Measurements from ENCODE around the gene FOXN3.

The FOXN3 gene

DNA sequence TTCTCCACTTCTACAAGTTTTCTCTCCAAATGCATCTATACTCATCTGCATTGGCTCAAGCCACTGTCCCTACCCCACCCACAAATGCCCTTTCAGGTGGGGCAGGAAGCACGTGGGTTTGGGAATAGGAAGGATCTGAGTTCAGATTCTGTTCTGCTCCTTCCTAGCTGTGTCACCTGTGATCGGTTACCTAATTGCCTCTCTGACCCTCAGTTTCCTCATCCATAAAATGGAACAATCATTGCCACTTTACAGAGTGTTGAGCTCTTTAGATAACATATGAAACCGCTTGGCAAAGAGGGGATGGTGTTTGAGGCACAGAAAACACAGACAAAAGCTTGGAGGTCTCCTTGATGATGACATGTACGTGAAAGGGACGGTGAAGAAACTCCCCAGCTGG, 34.5 kb downstream of the FOXN3 start:
- DNase-seq = no peak

DNA sequence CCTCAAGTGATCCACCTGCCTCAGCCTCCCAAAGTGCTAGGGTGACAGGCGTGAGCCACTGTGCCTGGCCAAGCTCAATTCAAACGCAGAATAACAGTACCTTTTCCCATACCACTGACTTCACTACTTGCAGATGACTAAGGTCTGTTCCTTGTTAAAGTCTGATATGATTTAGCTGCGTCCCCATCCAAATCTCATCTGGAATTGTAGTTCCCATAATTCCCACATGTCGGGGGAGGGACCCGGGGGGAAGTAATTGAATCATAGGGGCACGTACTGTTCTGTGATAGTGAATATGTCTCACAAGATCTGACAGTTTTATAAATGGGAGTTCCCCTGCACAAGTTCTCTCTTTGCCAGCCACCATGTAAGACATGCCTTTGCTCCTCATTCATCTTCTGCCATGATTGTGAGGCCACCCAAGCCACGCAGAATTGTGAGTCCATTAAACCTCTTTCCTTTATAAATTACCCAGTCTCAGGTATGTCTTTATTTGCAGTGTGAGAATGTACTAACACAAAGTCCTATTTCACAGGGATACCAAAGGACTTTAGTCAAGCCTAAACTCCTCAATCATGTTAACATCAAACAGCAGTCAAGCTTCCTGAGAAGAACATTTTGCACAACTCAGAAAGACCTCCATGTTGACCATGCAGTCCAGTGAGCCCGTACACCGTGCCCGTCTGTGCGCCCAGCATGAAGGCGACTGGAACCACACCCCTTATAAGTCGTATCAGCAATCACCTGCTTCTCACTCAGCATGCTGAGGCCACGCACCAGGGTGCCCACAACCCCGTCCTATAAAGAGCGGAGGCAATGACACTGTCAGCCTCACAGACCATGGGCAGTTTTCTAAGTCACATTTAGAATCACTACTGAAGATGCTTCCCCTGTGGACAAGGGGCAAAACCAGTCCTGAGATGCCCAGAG, 36.9 kb downstream of the FOXN3 start:
- no peak for DNase-seq

DNA sequence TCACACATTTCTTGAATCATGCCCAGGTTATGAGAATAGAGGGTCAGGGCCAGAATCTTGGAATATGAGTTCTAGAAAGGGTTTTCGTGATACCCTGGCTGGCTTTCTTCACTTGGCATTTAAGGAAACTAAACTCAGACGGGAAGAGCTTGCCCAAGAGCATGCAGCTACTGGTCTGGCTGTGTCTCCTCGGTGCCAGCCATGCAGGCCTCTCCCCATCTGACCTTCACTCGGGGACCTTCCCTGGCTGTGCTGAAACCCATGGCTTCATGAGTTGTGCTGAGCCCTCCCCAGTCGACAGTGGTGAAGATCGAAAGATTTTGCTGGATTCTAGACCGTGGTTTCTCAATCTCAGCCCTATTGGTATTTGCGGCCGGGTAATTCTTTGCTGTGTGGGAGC, 38.0 kb downstream of the FOXN3 start:
- DNase-seq = no peak

DNA sequence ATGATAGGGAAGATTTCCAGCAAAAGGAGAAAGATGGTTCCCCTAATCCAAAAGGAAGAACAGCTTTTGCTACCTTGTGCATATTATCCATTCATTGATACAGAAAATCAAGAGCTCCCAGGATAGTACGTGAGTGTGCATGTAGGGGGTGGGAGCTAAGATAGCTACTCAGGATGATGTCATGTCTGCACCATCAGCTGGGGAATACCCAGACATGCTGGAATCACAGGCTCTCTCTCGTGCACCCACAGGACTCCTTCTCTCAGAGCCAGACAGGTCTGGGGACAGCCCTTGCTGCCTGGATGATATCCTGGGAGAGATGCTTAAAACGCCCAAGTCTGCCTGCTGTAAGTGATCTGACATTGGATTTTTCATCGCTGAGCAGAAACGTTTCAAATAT, 38.9 kb downstream of the FOXN3 start:
- DNase-seq = no peak

DNA sequence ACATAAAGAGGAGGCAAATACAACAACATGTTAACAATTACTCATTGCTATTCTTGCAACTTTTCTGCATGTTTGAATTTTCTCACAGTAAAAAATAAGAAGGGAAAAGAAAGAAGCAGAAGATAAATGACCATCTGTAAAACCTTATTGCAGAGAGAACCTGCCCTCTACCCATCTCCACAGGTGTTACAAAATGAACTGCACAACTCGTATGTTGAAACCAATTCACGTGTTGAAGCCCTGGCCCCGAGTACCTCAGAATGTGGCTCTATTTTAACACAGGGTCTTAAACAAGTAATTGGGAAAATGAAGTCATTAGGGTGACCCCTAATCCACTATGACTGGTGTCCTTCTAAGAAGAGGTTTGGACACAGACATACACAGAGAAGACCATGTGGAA, 39.5 kb downstream of the FOXN3 start:
- no peak for DNase-seq

DNA sequence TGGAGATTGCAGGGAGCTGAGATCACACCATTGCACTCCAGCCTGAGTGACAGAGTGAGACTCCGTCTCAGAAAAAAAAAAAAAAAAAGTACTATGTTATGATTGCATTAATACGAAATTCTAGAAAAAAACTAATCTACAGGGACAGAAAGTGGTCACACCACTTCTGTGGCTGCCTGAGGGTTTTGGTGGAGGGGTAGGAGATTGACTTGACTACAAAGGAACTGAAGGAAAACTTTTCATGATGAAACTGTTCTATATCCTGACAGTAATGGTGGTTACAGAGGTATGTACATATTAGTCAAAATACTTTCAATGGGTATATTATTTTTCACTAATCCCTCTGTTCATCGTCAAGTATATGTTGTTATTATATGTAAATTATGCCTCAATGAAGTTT, 42.1 kb downstream of the FOXN3 start:
- no peak for DNase-seq

DNA sequence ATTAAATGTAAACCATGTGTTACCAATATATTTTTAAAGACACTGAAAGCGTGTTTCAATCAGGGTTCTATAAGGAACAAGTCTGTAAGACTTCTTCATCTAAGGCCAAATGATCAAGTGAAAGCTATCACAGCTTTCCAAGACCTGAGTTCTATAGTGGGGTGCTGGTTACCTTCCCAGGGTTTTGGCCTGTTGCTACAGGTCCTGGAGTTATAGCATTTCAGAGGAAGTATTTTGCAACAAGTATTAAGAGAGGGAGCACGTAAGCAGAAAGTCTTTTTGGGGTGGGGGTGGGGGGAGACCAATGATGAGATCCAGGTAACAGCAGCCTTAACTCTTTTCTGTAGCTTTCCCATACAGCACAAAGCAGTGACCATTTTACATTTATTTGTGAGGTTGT, 43.8 kb downstream of the FOXN3 start:
- no peak for DNase-seq

DNA sequence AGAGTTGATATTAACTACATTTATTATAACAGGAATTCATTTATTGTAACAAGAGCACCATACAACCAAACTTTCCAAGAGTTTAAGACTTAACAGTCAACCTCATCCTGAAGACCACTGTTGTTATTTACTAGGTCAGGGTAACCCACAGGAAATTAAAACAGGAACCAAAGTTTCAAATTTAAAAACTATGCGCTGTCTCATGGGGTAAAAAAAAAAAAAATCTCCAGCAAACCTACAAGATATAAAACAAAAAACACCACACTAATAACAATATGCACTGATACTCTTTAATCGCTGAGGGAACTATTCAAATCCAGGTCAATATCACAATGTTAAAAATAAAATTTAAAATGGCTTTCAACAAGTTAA, 44.5 kb downstream of the FOXN3 start:
- no peak for DNase-seq

DNA sequence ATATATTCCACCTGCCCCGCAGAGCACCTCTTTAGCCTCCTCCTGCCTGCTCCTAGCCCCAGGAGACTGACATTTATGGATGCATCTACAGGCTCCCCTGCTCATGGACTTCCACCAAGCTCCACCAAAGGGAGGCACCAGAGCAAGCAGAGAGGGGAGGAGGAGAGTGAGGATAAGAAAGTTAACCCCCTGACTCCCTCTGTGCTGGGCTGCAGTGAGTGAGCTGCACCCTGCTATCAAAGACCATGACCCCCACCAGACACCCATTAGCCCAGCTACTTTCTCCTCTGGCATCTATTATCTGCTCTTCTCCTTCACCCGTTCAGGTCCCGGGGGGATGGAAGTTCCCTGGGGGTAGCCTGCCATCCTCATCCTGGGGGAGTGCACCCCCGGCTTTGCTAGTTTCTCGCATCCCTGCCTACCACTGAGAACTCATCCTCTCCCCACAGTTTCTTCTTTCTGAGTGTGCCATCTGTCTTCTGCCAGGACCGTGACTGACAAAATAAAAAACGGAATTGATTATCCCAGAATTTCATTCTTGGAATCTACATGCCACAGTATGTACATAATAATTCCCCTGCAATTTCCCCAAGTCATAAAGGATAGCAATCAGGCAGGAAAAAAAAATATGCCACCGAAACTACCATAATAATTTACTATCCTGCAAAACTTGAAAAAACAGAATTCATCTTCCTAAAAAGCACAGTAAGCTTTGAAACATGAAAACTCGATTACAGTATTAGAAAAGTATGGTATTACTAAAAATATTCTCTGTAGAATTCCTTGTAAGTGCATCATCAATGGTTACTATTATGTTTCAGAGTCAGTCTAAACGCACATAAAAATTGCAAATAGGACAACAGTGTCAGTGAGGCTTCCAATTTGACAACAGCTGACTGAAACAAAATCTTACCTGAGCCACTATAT, 45.2 kb downstream of the FOXN3 start:
- no peak for DNase-seq

DNA sequence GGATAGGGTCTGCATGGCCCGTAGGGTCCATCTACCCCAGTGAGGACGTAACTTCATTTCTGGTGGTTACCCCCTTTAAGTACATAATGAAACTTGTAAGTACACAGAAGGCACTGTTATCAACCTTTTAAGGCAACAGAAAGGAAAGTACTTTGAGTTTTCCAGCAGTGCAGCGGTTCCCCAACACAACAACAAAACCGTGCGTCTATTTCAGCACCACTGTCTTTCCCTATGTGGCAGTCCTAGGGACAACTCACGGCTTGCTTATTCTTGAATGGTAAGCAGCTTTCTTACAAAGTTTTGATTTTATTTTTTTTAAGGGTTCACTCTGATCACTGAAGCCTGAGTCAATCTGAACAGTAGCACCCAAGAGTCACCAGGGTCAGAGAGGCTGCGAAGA, 46.3 kb downstream of the FOXN3 start:
- DNase-seq = no peak

DNA sequence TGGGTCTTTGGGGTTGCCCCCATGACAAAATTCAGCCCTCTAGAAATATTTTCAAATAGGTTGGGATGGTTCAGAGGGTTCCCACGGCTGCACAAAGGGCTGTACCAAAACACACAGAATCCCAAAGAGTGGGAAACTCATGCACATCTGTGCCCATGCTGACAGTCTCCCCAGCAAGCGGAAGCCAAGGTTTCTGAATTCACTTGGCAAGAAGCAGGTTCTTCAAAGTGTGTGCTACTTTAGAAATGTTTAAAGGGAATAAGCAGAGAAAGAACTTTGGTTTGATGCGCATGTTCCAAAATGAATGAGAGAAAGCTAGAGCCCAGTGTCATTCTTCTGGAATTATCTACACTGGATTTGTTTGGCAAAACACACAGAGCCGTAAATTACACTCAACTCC, 46.7 kb downstream of the FOXN3 start:
- DNase-seq = no peak

DNA sequence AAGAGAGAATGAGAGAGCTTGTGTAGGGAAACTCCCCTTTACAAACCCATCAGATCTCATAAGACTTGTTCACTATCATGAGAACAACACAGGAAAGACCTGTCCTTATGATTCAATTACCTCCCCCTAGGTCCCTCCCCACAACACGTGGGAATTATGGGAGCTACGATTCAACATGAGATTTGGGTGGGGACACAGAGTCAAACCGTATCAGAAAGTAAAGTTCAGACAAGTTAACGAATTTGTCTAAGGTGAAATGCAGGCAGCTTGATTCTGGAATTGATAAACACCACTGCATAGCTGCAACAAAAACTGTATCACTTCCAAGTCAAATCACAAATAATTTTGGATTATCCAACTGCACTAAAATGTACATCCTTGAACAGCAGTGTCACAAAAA, 47.4 kb downstream of the FOXN3 start:
- DNase-seq = no peak

DNA sequence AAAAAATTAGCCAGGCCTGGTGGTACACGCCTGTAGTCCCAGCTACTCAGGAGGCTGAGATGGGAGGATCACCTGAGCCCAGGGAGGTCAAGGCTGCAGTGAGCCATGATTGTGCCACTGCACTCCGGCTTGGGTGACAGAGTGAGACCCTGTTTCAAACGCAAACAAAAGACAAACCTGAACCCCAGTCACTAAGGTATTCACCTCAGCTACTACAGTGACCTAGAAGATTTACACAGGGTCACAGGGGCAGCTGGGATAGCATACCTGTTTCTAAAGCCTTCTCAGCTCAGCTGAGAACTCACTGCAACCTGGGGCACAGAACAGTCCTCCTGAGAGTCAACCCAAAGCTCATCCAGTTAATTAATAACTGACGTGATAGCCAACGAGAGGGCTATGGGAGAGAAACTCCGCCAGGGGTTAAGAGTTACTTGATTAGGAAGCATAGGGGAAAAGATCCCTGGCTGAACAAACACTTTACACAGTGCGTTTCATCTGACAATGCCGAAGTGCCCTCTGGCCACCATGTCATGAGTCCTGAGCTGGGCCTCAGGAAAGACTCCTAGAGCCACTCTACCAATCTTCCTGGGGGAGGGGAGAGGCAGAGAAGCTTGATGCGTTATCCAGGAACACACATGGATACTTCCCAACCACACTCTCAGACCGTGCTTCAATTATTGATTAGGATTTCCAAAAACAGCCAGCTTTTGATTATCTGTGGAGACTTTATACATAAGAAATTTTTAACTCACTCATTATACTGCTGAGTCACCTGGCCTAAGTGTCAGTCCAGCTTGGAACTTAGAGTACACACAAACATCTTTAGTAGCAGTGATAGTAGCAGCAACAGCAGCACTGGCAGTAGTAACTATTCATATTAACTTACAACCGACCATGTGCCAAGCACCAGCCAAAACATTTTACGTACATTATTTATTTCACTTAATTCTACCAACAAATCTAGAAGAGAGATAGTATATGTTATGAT, 48.2 kb downstream of the FOXN3 start:
- no peak for DNase-seq

DNA sequence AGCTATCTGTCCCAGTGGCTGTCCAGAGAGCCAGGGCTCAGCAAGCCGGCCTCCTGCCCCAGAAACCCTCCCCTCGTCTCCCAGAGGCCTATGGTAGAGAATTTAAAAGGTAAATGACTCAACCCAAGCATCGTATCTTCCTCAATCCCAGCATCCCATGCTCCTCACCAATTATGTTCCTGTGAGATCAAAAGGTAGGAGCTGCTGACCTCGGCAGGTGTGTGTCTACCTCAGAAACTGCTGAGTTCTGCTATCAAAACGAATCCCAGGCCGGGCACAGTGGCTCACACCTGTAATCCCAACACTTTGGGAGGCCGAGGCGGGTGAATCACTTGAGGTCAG, 49.3 kb downstream of the FOXN3 start:
- no peak for DNase-seq

DNA sequence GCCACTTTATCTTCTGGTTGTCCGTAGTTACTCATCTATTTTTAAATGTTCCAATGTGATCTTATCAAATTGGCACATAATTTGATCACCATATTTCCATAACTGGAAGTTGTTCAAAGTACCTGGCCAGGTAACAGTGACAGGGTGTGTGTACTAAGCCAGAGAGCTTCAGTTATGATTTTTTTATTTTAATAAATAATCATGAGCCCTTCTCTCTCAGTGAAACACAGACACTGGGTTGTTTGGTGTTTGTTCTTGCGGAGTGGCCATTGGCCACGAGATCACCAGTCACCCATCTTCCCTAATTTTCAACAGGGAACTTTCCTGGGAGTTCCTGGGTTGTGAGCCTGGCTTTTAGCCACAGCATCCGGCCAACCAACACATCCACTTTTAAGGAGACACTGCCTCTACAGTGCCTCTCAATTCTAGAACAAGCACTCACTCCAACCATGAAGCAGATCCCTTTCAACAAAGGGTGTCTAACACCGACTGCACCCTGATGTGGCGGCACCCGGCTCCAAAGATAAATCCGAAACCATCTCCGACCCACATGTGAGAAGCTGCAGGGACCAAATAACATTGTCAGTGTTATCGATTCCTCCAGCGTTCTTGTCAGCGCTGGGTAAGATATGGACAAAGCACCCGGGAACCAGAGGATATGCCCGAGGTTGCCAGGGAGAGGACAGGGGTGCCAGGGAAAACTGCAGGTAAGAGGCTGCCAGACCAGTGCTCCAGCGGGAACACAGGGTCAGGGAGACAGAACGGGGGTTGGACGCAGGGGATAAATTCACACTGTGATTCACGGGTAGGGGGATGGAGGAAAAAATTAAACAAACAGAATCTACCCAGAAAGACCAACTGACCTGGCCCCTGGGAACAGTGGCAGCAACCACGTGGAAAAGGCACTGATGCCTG, 49.9 kb downstream of the FOXN3 start:
- DNase-seq = no peak

DNA sequence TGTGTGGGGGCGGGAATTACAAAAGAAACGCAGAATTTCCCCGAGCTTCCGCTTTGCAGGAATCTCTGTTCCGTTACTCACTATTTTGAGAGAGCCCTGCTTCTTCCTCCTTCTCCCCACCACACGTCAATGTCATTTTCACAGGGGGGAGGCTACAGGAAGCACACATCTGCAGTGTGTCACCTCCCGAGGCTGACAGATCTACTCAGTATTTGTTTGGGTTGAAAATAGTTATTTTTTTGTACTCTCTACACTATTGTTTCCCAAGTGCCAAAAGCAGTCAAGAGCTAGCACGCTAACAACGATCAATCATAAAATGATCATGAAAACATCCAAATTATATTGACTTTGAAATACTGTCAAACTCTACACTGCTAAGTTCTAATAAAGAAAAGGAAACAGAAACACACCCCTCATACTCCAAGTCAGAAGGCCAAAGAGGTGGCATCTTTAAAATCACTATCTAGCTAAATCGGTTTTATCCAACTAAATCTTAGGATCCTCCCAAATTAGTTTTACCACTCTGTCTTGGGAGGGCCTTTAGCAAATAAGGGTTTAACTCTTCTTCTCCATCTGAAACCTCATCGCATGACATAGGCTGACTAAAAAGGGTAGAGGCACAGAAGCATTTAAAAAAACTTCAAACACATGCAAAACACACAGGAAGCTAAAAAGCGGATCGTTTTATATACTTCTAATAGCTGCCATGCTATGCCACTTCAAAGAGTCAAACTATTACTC, 51.8 kb downstream of the FOXN3 start:
- peak in 2 of 4 experiments; percentile 6 to 18 for DNase-seq

DNA sequence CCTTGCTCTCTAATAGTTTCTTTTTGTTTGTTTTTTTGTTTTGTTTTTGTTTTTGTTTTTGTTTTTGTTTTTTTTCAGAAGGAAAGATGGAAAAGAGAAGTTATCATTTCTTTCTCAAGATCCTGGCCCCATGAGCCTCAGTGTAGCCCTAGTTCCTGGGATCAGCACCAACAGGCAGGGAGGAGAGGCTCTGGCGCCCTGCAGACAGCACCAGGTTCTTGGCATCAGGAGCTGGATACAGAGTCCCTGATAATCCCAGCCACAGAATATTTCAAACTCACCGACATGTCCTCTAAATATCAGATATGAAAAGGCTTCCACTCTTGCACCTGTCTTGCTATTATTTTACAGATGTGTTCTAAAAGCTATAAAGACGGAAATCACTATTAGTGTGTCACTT, 52.7 kb downstream of the FOXN3 start:
- DNase-seq = no peak

DNA sequence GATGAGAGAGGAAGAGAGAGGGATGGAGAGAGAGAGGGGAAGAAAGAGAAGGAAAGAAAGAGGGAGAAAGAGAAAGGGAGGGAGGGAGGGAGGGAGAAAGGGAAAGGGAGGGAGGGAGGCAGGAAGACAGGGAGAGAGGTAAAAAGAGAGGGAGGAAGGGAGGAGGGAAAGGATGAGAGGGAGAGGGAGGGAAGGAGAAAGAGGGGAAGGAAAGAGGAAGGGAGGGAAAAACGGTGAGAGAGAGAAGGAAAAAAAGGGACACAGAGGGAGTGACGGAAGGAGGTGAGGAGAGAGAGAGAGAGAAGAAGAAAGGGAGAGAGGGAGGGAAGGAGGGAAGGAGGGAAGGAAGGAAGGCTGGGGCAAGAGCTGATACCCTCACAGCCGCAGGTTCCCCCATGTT, 56.8 kb downstream of the FOXN3 start:
- DNase-seq = no peak

DNA sequence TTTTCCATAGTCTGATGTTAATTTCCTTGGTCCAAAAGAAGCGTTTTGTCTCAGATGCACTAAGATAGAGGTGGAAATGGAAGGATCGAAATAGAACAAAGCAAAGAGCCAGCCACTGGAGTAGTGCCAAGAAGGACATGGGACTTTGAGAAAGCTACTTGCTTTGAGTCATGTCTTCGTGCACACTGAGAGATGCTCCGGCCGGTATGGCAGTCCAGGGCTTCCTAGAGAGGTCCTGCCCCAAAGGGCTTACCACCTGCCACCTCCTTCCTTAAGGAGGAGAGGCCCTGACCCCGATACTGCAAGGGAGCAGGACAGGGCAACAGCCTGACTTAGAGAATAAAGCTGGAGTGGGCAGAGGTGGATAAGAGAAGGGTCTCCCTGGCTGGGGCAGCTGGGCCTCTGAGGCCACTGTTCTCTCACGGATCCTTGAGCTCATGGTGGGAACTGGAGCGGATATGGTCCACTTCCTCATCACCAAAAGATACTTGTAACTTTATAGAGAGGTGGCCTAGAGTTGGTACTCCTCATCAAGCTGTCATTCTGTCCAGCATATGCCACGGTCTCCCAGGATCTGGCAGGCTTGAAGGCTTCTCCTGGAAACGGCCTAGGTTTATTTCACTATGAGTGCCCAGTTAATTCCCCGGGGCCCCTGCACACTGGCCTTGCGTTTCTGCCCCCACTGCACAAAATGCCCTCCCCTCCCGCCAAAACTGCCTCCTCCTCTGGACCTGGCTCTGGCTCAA, 57.4 kb downstream of the FOXN3 start:
- DNase-seq = no peak

DNA sequence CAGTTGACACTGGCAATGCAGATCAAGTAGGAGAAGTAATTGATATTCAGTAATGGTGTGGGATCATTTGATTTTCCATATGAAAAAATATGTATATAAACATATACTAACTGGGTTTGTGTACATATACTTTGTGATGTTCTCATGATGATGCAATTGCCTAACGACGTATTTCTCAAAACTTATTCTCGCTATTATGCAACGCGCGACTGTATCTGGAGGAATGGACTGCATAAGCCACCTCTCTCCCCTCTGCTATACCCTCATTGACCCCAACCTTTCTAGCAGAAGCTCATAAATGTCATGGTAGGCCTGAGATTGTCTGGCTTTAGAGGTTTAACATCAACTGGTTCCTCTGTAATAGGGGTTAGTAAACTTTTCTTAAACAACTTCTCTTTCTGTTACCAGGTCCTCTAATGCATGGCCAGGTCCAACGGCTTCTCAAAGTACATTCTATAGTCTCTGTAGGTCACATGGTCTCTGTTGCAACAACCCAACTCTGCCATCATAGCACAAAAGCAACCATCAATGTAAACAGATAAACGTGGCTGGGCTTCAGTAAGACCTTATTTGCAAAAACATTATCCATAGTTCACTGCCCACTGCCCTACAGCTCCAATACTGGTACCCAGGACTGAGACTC, 59.3 kb downstream of the FOXN3 start:
- no peak for DNase-seq
